GM13977 (cell line): ENCODE measurements around the gene CDC42BPB.

Experiments
- DNase-seq: peaks from one replicate; pipeline ENCODE4 v3.0.0; 2012; ENCODE audit warnings: low spot score
- in situ Hi-C: fragments of 300-500 bp; cut with MboI; formaldehyde crosslinking; loops from one replicate; pipeline ENCODE4 v1.12.0; 2022; ENCODE audit warnings: low sequenced_read_pairs, low pct_unique_long_range_greater_than_20kb, mixed read lengths, inconsistent platforms; ENCODE audit not compliant: unreplicated experiment
- TF ChIP-seq, protein P1 (sequence below): IDR thresholded peaks from 2 replicates; pipeline ENCODE4 v1.5.1; 2012; ENCODE audit warnings: mild to moderate bottlenecking, control low read depth; ENCODE audit not compliant: insufficient read depth; ENCODE audit errors: extremely low read depth, missing control alignments

CDC42BPB gene

GRCh38 chr14:102909462-102909861, 147.9 kb downstream of the CDC42BPB start:
- TF ChIP-seq, protein P1, sequence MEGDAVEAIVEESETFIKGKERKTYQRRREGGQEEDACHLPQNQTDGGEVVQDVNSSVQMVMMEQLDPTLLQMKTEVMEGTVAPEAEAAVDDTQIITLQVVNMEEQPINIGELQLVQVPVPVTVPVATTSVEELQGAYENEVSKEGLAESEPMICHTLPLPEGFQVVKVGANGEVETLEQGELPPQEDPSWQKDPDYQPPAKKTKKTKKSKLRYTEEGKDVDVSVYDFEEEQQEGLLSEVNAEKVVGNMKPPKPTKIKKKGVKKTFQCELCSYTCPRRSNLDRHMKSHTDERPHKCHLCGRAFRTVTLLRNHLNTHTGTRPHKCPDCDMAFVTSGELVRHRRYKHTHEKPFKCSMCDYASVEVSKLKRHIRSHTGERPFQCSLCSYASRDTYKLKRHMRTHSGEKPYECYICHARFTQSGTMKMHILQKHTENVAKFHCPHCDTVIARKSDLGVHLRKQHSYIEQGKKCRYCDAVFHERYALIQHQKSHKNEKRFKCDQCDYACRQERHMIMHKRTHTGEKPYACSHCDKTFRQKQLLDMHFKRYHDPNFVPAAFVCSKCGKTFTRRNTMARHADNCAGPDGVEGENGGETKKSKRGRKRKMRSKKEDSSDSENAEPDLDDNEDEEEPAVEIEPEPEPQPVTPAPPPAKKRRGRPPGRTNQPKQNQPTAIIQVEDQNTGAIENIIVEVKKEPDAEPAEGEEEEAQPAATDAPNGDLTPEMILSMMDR: no peak

DNA sequence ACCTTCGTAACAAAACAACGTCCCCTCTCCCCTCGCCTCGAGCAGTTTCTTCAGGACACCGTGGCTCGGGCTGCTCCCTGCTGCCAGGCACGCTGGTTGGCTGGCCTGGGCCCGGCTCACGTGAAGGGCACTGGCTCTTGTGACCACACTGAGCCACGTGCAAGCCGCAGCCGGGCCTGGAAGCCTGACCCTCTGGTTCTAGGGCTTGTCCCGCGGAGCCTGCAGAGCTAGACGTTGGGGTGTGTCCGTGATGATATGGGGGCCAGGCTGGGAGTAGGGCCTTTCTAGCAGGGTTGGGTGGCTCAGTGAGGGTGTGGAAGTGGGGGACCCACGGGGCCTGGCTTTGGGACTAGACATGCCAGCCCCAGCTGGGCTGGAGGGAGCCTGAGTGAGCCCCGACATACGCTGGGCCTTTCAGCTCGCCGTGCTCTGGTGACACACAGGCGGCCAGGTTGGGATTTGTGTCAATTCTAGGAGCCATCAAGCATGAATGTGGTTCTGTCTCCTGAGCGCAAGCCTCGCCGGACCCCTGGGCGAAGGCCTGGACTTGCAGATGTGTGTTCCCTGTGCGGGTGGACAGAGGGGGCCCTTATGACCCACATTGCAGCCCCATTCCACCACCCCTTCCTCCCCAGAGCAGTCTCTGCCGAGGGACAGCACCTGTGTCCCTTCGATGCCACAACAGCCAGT, 148.4 kb downstream of the CDC42BPB start:
- DNase-seq: no peak

More at GRCh38 chr14:102909462-102909861, 147.9 kb downstream of the CDC42BPB start:
- in situ Hi-C loops: no loop called here
- no peak for DNase-seq

GRCh38 chr14:102907980-102908730, 149.2 kb downstream of the CDC42BPB start:
- TF ChIP-seq, protein P1: no peak
- in situ Hi-C loops: no loop called here
- DNase-seq: peak; percentile 27

More for the DNA sequence above, 148.4 kb downstream of the CDC42BPB start:
- TF ChIP-seq, protein P1: no peak
- in situ Hi-C loops: no loop called here

GRCh38 chr14:102907303-102907844, 150.0 kb downstream of the CDC42BPB start:
- no peak for DNase-seq
- TF ChIP-seq, protein P1: no peak
- in situ Hi-C loops: no loop called here

DNA sequence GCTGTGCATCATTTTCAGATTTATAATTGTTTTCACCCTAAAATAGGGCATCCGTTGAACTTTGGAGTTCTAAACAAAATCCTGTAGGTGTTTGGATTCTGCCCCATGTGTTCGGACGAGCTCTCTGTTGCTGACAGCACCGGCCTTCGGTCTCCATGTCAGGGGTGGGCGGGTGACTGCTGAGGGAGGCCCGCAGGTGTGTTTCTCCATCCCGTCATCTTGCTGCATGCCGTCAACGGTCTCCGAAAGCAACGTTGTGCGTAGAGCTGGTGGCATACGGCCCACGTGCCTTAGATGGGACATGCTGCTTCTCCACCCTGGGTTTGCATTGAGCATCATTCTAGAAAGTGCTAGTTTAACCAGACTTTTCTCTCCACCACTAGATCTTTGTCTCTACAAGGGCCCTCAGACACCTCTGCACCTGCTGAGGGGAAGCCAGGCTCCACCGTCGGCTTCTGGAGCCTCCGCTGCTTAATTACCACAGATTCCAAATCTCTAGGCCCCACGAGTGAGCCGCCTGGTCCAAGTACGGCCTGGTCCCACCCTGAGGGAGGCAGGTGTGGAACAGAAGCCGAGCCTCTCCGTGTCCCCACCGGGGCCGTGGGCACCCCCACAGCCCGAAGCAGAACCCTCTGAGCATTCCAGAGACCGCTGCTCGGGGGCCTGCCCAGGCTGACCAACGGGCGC, 150.6 kb downstream of the CDC42BPB start:
- in situ Hi-C loops: no loop called here
- DNase-seq: no peak
- TF ChIP-seq, protein P1: no peak
